ENCODE measurements around the gene LRCH2. TPM values are rescaled to one million over a fixed set of nuclear protein-coding genes. Genes with fewer than 3 reads are reported as not detected.

The LRCH2 gene
- polyA plus RNA-seq, 3 donors, result not detected

DNA sequence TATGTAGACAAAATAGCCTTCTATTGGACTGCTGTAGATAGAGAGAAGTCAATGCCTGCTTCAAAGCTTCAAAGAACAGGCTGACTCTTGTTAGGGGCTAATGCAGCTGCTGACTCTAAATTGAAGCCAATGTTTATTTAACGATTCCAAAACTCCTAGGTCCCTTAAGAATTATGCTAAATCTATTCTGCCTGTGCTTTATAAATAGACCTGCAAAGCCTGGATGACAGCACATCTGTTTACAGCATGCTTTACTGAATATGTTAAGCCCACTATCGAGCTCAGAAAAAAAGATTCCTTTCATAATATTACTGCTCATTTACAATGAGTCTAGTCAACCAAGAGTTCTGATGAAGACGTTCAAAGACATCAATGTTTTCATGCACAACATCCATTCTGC lies 99.5 kb downstream of the LRCH2 start:
- Mint-ChIP-seq H3K27me3 (ENCODE audit: low read depth in 3 of 3) (peaks cover 0 to 3% (median 1%) of the 10 kb centered on the region in 3 donors), H3K36me3 (no peaks in the 10 kb centered on the region), H3K4me1 (no peaks in the 10 kb centered on the region), H3K27ac (no peak overlapping the region), H3K4me3 (no peak overlapping the region), H3K9me3 (no peaks in the 10 kb centered on the region)
- WGBS (ENCODE audit: insufficient coverage), result no CpG with 5 or more reads among the region's 3 CpGs
- no peaks in the 10 kb centered on the region for H3K79me2 ChIP-seq (ENCODE audit: insufficient read depth, low read length)
- TF ChIP-seq, protein P1, sequence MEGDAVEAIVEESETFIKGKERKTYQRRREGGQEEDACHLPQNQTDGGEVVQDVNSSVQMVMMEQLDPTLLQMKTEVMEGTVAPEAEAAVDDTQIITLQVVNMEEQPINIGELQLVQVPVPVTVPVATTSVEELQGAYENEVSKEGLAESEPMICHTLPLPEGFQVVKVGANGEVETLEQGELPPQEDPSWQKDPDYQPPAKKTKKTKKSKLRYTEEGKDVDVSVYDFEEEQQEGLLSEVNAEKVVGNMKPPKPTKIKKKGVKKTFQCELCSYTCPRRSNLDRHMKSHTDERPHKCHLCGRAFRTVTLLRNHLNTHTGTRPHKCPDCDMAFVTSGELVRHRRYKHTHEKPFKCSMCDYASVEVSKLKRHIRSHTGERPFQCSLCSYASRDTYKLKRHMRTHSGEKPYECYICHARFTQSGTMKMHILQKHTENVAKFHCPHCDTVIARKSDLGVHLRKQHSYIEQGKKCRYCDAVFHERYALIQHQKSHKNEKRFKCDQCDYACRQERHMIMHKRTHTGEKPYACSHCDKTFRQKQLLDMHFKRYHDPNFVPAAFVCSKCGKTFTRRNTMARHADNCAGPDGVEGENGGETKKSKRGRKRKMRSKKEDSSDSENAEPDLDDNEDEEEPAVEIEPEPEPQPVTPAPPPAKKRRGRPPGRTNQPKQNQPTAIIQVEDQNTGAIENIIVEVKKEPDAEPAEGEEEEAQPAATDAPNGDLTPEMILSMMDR (IDR thresholded peaks at IDR 0.05), result no peak
- intact Hi-C loops (cut with micrococcal nuclease), result no loop called here
- DNase-seq, result no peak
- no peaks in the 10 kb centered on the region for H4K20me1 ChIP-seq (ENCODE audit: insufficient read depth, low read length)
- no peak overlapping the region for H3K4me2 ChIP-seq (replicated peaks; ENCODE audit: extremely low read depth, low read length, poor library complexity, severe bottlenecking)
- H3K27ac ChIP-seq (ENCODE audit: low read depth in 1 of 2, low read length in 2 of 2), result no peak overlapping the region
- no peak overlapping the region for H3K9ac ChIP-seq (ENCODE audit: insufficient read depth, low read length, poor library complexity, severe bottlenecking)
- no peaks in the 10 kb centered on the region for H3K9me3 ChIP-seq (replicated peaks in 1 of 2; ENCODE audit: control insufficient read depth in 1 of 2, insufficient read depth in 1 of 2, low read length in 2 of 2)
- H3K27me3 ChIP-seq (ENCODE audit: control insufficient read depth in 2 of 2, insufficient read depth in 2 of 2, low read length in 2 of 2), result no peaks in the 10 kb centered on the region
- no peaks in the 10 kb centered on the region for H3K4me1 ChIP-seq (ENCODE audit: control insufficient read depth in 1 of 2, insufficient read depth in 2 of 2, low read length in 2 of 2)
- no peak overlapping the region for H2AFZ ChIP-seq (ENCODE audit: insufficient read depth, low read depth, low read length, poor library complexity, severe bottlenecking)
- H3K36me3 ChIP-seq (replicated peaks in 1 of 2; ENCODE audit: control insufficient read depth in 1 of 2, insufficient read depth in 2 of 2, low read length in 2 of 2), result no peaks in the 10 kb centered on the region
- no peak overlapping the region for H3K4me3 ChIP-seq (replicated peaks in 1 of 3; ENCODE audit: low read depth in 2 of 3, low read length in 3 of 3)

DNA sequence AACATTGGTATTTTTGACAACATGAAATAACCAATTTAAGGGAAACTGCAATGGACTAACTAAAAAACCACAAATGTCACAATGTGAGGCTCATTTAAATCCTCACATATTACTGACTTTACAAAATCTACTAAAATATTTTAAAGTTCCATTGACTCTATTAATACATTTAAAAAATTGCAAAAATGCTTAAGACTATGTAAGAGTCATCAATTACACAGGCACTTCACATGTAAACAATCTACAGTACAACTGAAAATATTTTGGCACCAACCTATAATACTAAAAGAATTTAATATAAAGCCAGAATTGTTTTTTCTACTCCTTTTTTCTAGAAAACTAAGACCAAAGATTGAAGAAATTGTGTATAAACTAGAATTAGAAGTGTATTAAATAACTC lies 121.5 kb downstream of the LRCH2 start:
- Histone ChIP-seq H3K4me3 (replicated peaks in 1 of 3; ENCODE audit: low read depth in 2 of 3, low read length in 3 of 3) (no peak overlapping the region), H3K4me1 (ENCODE audit: control insufficient read depth in 1 of 2, insufficient read depth in 2 of 2, low read length in 2 of 2) (no peaks in the 10 kb centered on the region), H3K36me3 (replicated peaks in 1 of 2; ENCODE audit: control insufficient read depth in 1 of 2, insufficient read depth in 2 of 2, low read length in 2 of 2) (no peaks in the 10 kb centered on the region), H3K79me2 (ENCODE audit: insufficient read depth, low read length) (no peaks in the 10 kb centered on the region), H3K27me3 (ENCODE audit: control insufficient read depth in 2 of 2, insufficient read depth in 2 of 2, low read length in 2 of 2) (no peaks in the 10 kb centered on the region), H2AFZ (ENCODE audit: insufficient read depth, low read depth, low read length, poor library complexity, severe bottlenecking) (no peak overlapping the region), H3K9ac (ENCODE audit: insufficient read depth, low read length, poor library complexity, severe bottlenecking) (no peak overlapping the region), H3K27ac (ENCODE audit: low read depth in 1 of 2, low read length in 2 of 2) (no peak overlapping the region), H3K4me2 (replicated peaks; ENCODE audit: extremely low read depth, low read length, poor library complexity, severe bottlenecking) (no peak overlapping the region), H3K9me3 (replicated peaks in 1 of 2; ENCODE audit: control insufficient read depth in 1 of 2, insufficient read depth in 1 of 2, low read length in 2 of 2) (no peaks in the 10 kb centered on the region), H4K20me1 (ENCODE audit: insufficient read depth, low read length) (no peaks in the 10 kb centered on the region)
- H3K36me3 Mint-ChIP-seq, result no peaks in the 10 kb centered on the region
- H3K4me3 Mint-ChIP-seq, result no peak overlapping the region
- TF ChIP-seq, protein P1 (IDR thresholded peaks at IDR 0.05), result no peak
- DNase-seq, result no peak
- peaks cover 0 to 2% (median 0%) of the 10 kb centered on the region in 7 donors for H3K9me3 Mint-ChIP-seq
- H3K27ac Mint-ChIP-seq, result no peak overlapping the region
- intact Hi-C loops (cut with micrococcal nuclease), result no loop called here
- H3K27me3 Mint-ChIP-seq (ENCODE audit: low read depth in 3 of 3), result peaks cover 0 to 6% (median 0%) of the 10 kb centered on the region in 3 donors
- no peaks in the 10 kb centered on the region for H3K4me1 Mint-ChIP-seq
